ENCODE data around the gene GDPD2.

DNA sequence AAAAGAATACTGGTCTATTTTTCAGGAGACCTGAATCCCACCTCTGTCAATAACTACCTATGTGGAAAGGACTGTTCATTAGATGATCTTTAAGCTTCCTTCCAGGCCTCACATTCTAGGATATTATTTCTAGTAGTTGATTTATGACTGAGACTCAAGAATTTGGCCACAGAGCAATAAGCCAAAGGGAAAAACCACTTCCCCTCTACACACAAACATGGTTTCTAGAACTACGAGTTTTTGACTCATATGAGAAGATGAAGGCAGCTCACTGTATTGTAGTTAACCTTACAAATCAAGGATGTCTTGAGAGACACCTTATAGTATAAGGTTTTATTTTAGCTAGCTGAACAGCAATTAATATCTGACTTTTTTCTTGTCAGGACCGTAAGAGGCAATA is 36.9 kb upstream of the GDPD2 start:
- TF ChIP-seq CTCF (IDR thresholded peaks at IDR 0.05): no peak
- TF ChIP-seq POLR2A (IDR thresholded peaks at IDR 0.05): no peak

All from lower leg skin (tissue), 3 donors.